Measurements from ENCODE around the gene PIP4K2C. TPM values are rescaled to one million over a fixed set of nuclear protein-coding genes. Genes with fewer than 3 reads are reported as not detected.

PIP4K2C gene
- total and polyA plus RNA-seq, 10 of the 15 experiments (the other 5 are each of a cell fraction or from before 2014, with no cell fraction given): 4.8 to 25.1 (median 14.9) TPM

DNA sequence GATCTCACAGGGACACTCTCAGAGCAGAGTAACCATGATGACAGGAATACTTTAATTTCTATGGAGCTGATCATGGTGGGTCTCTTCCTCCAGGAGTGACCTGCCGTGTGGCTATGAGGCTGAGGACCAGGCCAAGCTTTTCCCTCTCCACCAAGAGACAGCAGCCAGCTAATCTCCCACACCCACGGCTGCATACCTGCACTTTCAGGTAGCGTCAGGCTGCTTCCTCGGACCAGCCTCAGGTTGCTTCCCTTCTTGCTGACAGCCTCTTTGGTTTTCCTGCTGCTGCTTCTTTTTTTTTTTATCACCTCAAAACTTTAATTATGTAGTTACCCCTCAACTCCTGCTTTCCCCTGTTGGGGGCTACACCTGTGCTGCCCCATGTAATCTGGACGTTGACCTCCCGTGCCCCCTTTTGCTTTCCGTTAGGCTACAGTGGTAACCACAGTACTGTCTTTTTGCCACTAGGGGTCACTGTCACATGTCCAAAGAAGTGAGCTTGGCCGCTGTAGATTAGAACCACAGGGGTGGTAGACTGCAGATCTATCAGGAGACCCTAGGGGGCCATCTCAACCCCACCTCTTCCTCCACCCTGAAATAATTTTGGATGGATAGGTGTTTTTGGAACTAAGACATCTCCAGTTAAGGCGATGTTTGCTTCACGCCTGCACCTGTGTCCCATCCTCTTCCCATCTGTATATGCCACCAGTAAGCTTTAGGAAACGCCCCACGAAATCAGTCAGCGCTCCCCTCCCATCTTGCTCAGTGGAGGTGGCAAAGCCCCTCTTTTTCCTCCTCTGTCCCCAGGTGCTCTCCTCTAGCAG is 7.8 kb upstream of the PIP4K2C start:
- H3K27ac ChIP-seq (ENCODE audit: control insufficient read depth, insufficient read depth): no peak overlapping the region
- intact Hi-C loops (cut with micrococcal nuclease; ENCODE audit: unreplicated experiment) (loop anchor here (1.0 to 10.0 kb wide), 4 partner anchors 38 to 322 kb away; partner anchors contain the start of gene B4GALNT1), in situ Hi-C loops (cut with MboI) (no loop called here)
- no peak overlapping the region for H2AFZ ChIP-seq (ENCODE audit: control insufficient read depth, low read depth, low read length)
- H3K4me3 ChIP-seq: no peak overlapping the region
- H3K27me3 ChIP-seq (replicated peaks in 1 of 2; ENCODE audit: control insufficient read depth in 2 of 2, insufficient read depth in 2 of 2, low read length in 1 of 2): no peaks in the 10 kb centered on the region; a peak in 1 of 4 replicates
- no peaks in the 10 kb centered on the region for H3K9me3 ChIP-seq (replicated peaks; ENCODE audit: control insufficient read depth, insufficient read depth, low read length)
- no peak overlapping the region for H3K9ac ChIP-seq (ENCODE audit: control insufficient read depth, insufficient read depth, low read length)
- no peaks in the 10 kb centered on the region for H3K79me2 ChIP-seq (ENCODE audit: control insufficient read depth, insufficient read depth, low read length)
- H3K4me1 ChIP-seq (ENCODE audit: control insufficient read depth, insufficient read depth, low read length): no peaks in the 10 kb centered on the region
- 45% methylated on average over 13 of the region's 13 CpGs for WGBS (ENCODE audit: insufficient coverage, insufficient replicate concordance, low lambda C conversion rate, missing lambda C conversion rate)
- BruUV-seq (replicated peaks): no TSS peak
- ChIA-PET SMC1A (ENCODE audit: uncharacterized antibody, unreplicated experiment) (interaction anchor here (0.6 to 4.2 kb wide), 17 partner anchors 10 to 321 kb away, joined by 3 to 16 read pairs (median 5); partner anchors contain the start of genes ARHGAP9, B4GALNT1 and TSPAN31), POLR2A (interaction anchor here (0.6 to 1.5 kb wide), 3 partner anchors 10 to 125 kb away, joined by 3 to 5 read pairs (median 3); no protein-coding TSS in a partner anchor), CTCF (interaction anchor here (0.6 to 7.8 kb wide), 40 partner anchors 9 to 848 kb away, joined by 3 to 119 read pairs (median 4); partner anchors contain the start of genes ARHGEF25, B4GALNT1, DCTN2 and GLI1), RAD21 (ENCODE audit: unreplicated experiment) (interaction anchor here (0.6 to 5.3 kb wide), 15 partner anchors 28 to 189 kb away, joined by 3 to 28 read pairs (median 3); partner anchors contain the start of genes ARHGEF25, CDK4, EEF1AKMT3 and GLI1)
- DNase-seq (ENCODE audit: low read depth, low spot score): peak; percentile 31
- no peak overlapping the region for H3K4me2 ChIP-seq (ENCODE audit: control insufficient read depth, insufficient read depth)
- FAIRE-seq: peak; percentile 96
- H3K36me3 ChIP-seq (ENCODE audit: control insufficient read depth in 2 of 2, insufficient read depth in 2 of 2, low read length in 1 of 2): no peaks in the 10 kb centered on the region
- no peaks in the 10 kb centered on the region for H4K20me1 ChIP-seq (ENCODE audit: control insufficient read depth, insufficient read depth)
- ATAC-seq: peak; percentile 100
- TF ChIP-seq BHLHE40 (IDR thresholded peaks at IDR 0.05; ENCODE audit: borderline replicate concordance in 1 of 2, low read depth in 2 of 2, low read length in 1 of 2): peak in 1 of 2 experiments; percentile 21; a peak in 1 of 4 replicates
- TF ChIP-seq CBFB (IDR thresholded peaks at IDR 0.05; ENCODE audit: low read depth): peak; percentile 71
- peak; percentile 60; the same call in 1 of the 2 replicates for TF ChIP-seq YY1 (IDR thresholded peaks at IDR 0.05; ENCODE audit: low read depth, low read length)
- TF ChIP-seq NR2F1 (conservative IDR thresholded peaks at IDR 0.05): peak; percentile 87
- TF ChIP-seq POU2F2 (IDR thresholded peaks at IDR 0.05; ENCODE audit: borderline replicate concordance, low read depth, low read length): peak; percentile 31; the same call in 1 of the 3 replicates
- peak; percentile 95 for TF ChIP-seq RUNX3 (IDR thresholded peaks at IDR 0.05; ENCODE audit: low read length)
- TF ChIP-seq, protein P1, sequence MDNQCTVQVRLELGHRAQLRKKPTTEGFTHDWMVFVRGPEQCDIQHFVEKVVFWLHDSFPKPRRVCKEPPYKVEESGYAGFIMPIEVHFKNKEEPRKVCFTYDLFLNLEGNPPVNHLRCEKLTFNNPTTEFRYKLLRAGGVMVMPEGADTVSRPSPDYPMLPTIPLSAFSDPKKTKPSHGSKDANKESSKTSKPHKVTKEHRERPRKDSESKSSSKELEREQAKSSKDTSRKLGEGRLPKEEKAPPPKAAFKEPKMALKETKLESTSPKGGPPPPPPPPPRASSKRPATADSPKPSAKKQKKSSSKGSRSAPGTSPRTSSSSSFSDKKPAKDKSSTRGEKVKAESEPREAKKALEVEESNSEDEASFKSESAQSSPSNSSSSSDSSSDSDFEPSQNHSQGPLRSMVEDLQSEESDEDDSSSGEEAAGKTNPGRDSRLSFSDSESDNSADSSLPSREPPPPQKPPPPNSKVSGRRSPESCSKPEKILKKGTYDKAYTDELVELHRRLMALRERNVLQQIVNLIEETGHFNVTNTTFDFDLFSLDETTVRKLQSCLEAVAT (IDR thresholded peaks at IDR 0.05): 0 out of 2 replicates have a peak, but pooled peaks have one; percentile 31
- TF ChIP-seq SMC3 (IDR thresholded peaks at IDR 0.05; ENCODE audit: borderline replicate concordance, low read length): peak; percentile 84
- TF ChIP-seq, protein P2, sequence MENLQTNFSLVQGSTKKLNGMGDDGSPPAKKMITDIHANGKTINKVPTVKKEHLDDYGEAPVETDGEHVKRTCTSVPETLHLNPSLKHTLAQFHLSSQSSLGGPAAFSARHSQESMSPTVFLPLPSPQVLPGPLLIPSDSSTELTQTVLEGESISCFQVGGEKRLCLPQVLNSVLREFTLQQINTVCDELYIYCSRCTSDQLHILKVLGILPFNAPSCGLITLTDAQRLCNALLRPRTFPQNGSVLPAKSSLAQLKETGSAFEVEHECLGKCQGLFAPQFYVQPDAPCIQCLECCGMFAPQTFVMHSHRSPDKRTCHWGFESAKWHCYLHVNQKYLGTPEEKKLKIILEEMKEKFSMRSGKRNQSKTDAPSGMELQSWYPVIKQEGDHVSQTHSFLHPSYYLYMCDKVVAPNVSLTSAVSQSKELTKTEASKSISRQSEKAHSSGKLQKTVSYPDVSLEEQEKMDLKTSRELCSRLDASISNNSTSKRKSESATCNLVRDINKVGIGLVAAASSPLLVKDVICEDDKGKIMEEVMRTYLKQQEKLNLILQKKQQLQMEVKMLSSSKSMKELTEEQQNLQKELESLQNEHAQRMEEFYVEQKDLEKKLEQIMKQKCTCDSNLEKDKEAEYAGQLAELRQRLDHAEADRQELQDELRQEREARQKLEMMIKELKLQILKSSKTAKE (IDR thresholded peaks at IDR 0.05; ENCODE audit: low read depth, poor library complexity, severe bottlenecking): peak; percentile 53
- no peak for TF ChIP-seq MYB (IDR thresholded peaks at IDR 0.05; ENCODE audit: borderline replicate concordance, low read depth, low read length)
- no peak for TF ChIP-seq TCF3 (IDR thresholded peaks at IDR 0.05; ENCODE audit: borderline replicate concordance, insufficient read depth, low read depth, low read length)
- TF ChIP-seq ZNF207 (IDR thresholded peaks at IDR 0.05; ENCODE audit: borderline replicate concordance): no peak
- 0 out of 2 replicates have a peak, but pooled peaks have one; percentile 34 for TF ChIP-seq NBN (IDR thresholded peaks at IDR 0.05)
- 0 out of 2 replicates have a peak, but pooled peaks have one; percentile 25 for TF ChIP-seq RB1 (IDR thresholded peaks at IDR 0.05; ENCODE audit: borderline replicate concordance)
- TF ChIP-seq RAD21 (IDR thresholded peaks at IDR 0.05; ENCODE audit: insufficient read depth, low read depth, low read length): peak; percentile 89
- no peak for TF ChIP-seq SREBF2 (IDR thresholded peaks at IDR 0.05; ENCODE audit: low read length)
- no peak for TF ChIP-seq BCL11A (IDR thresholded peaks at IDR 0.05; ENCODE audit: low read depth, low read length)
- no peak for TF ChIP-seq MTA3 (IDR thresholded peaks at IDR 0.05; ENCODE audit: borderline replicate concordance, low read length)
- no peak for TF ChIP-seq MYC (IDR thresholded peaks at IDR 0.05; ENCODE audit: insufficient read depth, insufficient read length, insufficient replicate concordance, low read length, severe bottlenecking)
- no peak for TF ChIP-seq HDAC6 (IDR thresholded peaks at IDR 0.05; ENCODE audit: unreplicated experiment)
- TF ChIP-seq HDGF (IDR thresholded peaks at IDR 0.05): no peak
